DOHH2 (cell line): ENCODE results near the gene SETMAR.

Source experiments
- H3F3A ChIP-seq: fragments of 200-600 bp; sonication (generic), shearing (Covaris generic); 2 replicates; pipeline ENCODE4 v1.6.0; 2016; ENCODE audit warnings: antibody characterized with exemption, mild to moderate bottlenecking; ENCODE audit not compliant: control insufficient read depth, insufficient read depth
- H3K27ac ChIP-seq: fragments of 200-600 bp; sonication (generic); 2 replicates; pipeline ENCODE4 v1.5.1; 2014; ENCODE audit warnings: low read depth, mild to moderate bottlenecking, low read length, moderate library complexity
- H3K27me3 ChIP-seq: fragments of 200-600 bp; sonication (generic); 2 replicates; pipeline ENCODE4 v1.6.1; 2014; ENCODE audit warnings: mild to moderate bottlenecking, low read length, mixed read lengths; ENCODE audit not compliant: control insufficient read depth
- H3K36me3 ChIP-seq: fragments of 200-600 bp; sonication (generic); 2 replicates; pipeline ENCODE4 v1.6.1; 2014; ENCODE audit warnings: mild to moderate bottlenecking, low read length, moderate library complexity, mixed read lengths; ENCODE audit not compliant: control insufficient read depth
- H3K4me1 ChIP-seq: fragments of 200-600 bp; sonication (generic); 2 replicates; pipeline ENCODE4 v1.6.1; 2014; ENCODE audit warnings: mild to moderate bottlenecking, low read length, mixed read lengths; ENCODE audit not compliant: control insufficient read depth
- H3K4me2 ChIP-seq: fragments of 200-600 bp; sonication (generic); 2 replicates; pipeline ENCODE4 v1.6.0; 2014; ENCODE audit warnings: mild to moderate bottlenecking, low read length, moderate library complexity
- H3K4me3 ChIP-seq: fragments of 200-600 bp; sonication (generic); 2 replicates; pipeline ENCODE4 v1.5.1; 2014; ENCODE audit warnings: mild to moderate bottlenecking, low read length, mixed read lengths
- H3K79me2 ChIP-seq: fragments of 200-600 bp; sonication (generic); 2 replicates; pipeline ENCODE4 v1.6.1; 2014; ENCODE audit warnings: mild to moderate bottlenecking, low read length, mixed read lengths; ENCODE audit not compliant: control insufficient read depth
- H3K9me2 ChIP-seq: fragments of 200-600 bp; sonication (generic); replicated peaks from 2 replicates; pipeline ENCODE4 v1.6.1; 2014; ENCODE audit warnings: mild to moderate bottlenecking, low read length, mixed read lengths; ENCODE audit not compliant: control insufficient read depth
- H3K9me3 ChIP-seq: fragments of 200-600 bp; sonication (generic); 2 replicates; pipeline ENCODE4 v1.6.1; 2014; ENCODE audit warnings: antibody characterized with exemption, low read length, mixed read lengths; ENCODE audit not compliant: control insufficient read depth, insufficient read depth
- H4K20me1 ChIP-seq: fragments of 200-600 bp; sonication (generic); 2 replicates; pipeline ENCODE4 v1.6.0; 2014; ENCODE audit warnings: low read depth, mild to moderate bottlenecking, antibody characterized with exemption, low read length, moderate library complexity; ENCODE audit not compliant: control insufficient read depth, insufficient read depth
- EZH2phosphoT487 ChIP-seq: fragments of 200-600 bp; sonication (generic); IDR thresholded peaks from 2 replicates; pipeline ENCODE4 v1.6.1; 2017; ENCODE audit warnings: borderline replicate concordance, mild to moderate bottlenecking, antibody characterized with exemption, low read length, moderate library complexity, mixed read lengths
- TF ChIP-seq, protein P1 (sequence below): fragments of 200-600 bp; sonication (generic); IDR thresholded peaks from one replicate; pipeline ENCODE4 v1.5.1; 2014; ENCODE audit warnings: antibody characterized with exemption, mild to moderate bottlenecking, low read depth, low read length; ENCODE audit not compliant: poor library complexity, severe bottlenecking

Gene SETMAR

DNA sequence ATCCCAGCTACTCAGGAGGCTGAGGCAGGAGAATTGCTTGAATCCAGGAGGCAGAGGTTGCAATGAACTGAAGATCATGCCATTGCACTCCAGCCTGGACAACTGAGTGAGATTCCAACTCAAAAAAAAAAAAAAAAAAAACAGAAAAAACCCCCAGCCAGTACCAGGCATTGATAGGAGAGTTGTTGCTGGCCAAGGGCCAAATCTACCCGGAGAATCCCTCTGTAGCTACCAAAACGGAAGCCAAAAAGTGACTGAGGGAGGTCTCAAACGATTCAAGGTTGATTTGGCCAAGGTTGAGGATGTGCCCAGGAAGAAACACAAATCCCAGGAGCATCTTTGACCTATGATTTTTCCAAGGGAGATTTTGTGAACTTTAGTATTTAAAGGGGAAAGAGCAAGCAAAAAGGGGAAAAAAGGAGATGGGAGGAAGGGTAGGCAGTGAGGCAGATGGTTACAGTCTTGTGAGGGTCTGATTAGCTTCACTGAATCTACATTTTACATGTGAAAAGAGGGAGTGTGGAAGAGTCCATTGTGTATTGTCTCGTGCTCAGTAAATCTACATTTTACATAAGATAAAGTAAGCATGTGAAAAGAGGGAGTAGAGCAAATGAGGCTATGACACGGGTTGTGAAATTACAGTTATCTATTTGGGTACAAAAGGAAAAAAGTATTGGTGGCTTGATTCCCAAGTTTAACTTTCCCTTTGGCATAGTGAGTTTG, 32.8 kb downstream of the SETMAR start:
- Histone ChIP-seq H3K4me2 (no peak overlapping the region), H3K9me3 (no peaks in the 10 kb centered on the region), H3K27me3 (no peaks in the 10 kb centered on the region), H3K27ac (no peak overlapping the region), H3K4me1 (no peaks in the 10 kb centered on the region), H3F3A (no peaks in the 10 kb centered on the region), H3K4me3 (no peak overlapping the region), H4K20me1 (no peaks in the 10 kb centered on the region), H3K79me2 (no peaks in the 10 kb centered on the region), H3K9me2 (no peaks in the 10 kb centered on the region), H3K36me3 (no peaks in the 10 kb centered on the region)
- TF ChIP-seq, protein P1, sequence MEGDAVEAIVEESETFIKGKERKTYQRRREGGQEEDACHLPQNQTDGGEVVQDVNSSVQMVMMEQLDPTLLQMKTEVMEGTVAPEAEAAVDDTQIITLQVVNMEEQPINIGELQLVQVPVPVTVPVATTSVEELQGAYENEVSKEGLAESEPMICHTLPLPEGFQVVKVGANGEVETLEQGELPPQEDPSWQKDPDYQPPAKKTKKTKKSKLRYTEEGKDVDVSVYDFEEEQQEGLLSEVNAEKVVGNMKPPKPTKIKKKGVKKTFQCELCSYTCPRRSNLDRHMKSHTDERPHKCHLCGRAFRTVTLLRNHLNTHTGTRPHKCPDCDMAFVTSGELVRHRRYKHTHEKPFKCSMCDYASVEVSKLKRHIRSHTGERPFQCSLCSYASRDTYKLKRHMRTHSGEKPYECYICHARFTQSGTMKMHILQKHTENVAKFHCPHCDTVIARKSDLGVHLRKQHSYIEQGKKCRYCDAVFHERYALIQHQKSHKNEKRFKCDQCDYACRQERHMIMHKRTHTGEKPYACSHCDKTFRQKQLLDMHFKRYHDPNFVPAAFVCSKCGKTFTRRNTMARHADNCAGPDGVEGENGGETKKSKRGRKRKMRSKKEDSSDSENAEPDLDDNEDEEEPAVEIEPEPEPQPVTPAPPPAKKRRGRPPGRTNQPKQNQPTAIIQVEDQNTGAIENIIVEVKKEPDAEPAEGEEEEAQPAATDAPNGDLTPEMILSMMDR, result no peak
- no peak for TF ChIP-seq EZH2phosphoT487

DNA sequence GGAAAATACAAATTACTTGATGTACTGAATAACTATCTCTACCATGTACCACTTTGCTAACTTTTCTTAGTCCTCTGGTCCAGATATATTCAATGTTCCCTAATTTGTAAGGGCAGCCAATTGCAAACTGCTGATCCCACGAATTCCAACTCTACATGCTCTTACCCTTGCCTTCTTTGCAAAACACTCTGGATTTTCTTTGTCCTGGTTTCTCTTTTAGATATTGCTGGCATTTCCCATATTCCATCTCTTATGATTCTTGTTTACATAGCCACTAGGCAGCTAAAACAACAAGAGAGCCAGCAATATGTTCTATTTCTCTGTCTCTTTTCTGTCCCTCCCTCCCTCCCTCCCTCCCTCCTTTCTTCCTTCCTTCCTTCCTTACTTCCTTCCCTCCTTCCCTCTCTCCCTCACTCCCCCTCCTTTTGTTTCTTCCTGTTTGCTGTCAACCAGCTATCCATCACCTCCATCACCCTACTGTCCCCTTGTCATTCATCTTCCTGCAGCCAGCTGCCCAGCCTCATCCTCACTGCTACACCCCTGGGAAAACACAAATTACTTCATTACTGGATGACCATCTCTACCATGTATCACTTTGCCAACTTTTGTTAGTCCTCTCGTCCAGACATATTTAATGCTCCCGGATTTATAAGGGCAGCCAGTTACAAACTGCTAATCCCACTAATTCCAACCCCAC, 33.8 kb downstream of the SETMAR start:
- Histone ChIP-seq H3K9me3 (no peaks in the 10 kb centered on the region), H3K4me3 (no peak overlapping the region), H3K27ac (no peak overlapping the region), H3K79me2 (no peaks in the 10 kb centered on the region), H3K27me3 (no peaks in the 10 kb centered on the region), H3K4me2 (no peak overlapping the region), H3K4me1 (no peaks in the 10 kb centered on the region), H3K9me2 (no peaks in the 10 kb centered on the region), H3F3A (no peaks in the 10 kb centered on the region), H3K36me3 (no peaks in the 10 kb centered on the region), H4K20me1 (no peaks in the 10 kb centered on the region)
- TF ChIP-seq, protein P1, result no peak
- no peak for TF ChIP-seq EZH2phosphoT487

DNA sequence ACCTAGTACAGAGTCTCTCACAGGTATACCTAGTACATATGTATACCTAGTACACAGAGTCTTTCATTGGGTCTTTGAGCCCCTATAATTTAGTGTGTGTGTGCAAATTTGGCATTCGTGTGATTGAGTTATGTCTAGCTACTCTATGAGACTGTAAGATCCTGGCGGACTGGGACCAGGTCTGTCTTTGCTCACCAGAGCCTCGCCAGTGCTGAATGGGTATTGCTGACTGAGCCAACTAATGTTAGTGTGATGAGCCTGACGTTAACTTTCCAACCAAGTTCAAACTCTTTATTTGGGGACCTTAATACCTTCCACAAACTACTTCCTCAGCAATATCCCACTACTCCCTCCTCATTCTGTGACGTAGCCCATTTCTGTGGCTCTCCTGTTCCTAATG, 35.6 kb downstream of the SETMAR start:
- Histone ChIP-seq H3F3A (no peaks in the 10 kb centered on the region), H3K79me2 (no peaks in the 10 kb centered on the region), H3K27ac (no peak overlapping the region), H3K4me2 (no peak overlapping the region), H3K9me3 (no peaks in the 10 kb centered on the region), H3K4me1 (no peaks in the 10 kb centered on the region), H3K36me3 (no peaks in the 10 kb centered on the region), H3K9me2 (no peaks in the 10 kb centered on the region), H3K4me3 (no peak overlapping the region), H3K27me3 (no peaks in the 10 kb centered on the region), H4K20me1 (no peaks in the 10 kb centered on the region)
- TF ChIP-seq, protein P1, result no peak
- no peak for TF ChIP-seq EZH2phosphoT487
